Activated CD4-positive, alpha-beta memory T cell treated with anti-CD3 and anti-CD28 coated beads for 36 hours (primary cell): ENCODE measurements around the gene CAPN1. TPM values are rescaled to one million over a fixed set of nuclear protein-coding genes. Genes with fewer than 3 reads are reported as not detected.

ENCODE experiments used
- CTCF ChIA-PET: fragments of 350-600 bp; sonication (Branson Sonifier 250); formaldehyde crosslinking; loops from one replicate; lab custom pipeline; 2021; ENCODE audit warnings: antibody characterized with exemption, inconsistent platforms; lab: Charles Lee
- POLR2A ChIA-PET: fragments of 350-600 bp; sonication (Branson Sonifier 250); formaldehyde crosslinking; loops from one replicate; lab custom pipeline; 2021; ENCODE audit warnings: antibody characterized with exemption; lab: Charles Lee
- DNase-seq: peaks from one replicate; pipeline ENCODE4 v3.0.0-alpha.2; 2020
- H3K27ac Mint-ChIP-seq: one replicate; pipeline ENCODE4 v1.8.0; 2021; ENCODE audit warnings: mixed read lengths
- H3K27me3 Mint-ChIP-seq: one replicate; pipeline ENCODE4 v1.8.0; 2021; ENCODE audit warnings: mixed read lengths
- H3K36me3 Mint-ChIP-seq: one replicate; pipeline ENCODE4 v1.8.0; 2021; ENCODE audit warnings: mixed read lengths
- H3K4me1 Mint-ChIP-seq: one replicate; pipeline ENCODE4 v1.8.0; 2021; ENCODE audit warnings: low read depth, mixed read lengths
- H3K4me3 Mint-ChIP-seq: one replicate; pipeline ENCODE4 v1.8.0; 2021; ENCODE audit warnings: mild to moderate bottlenecking, mixed read lengths
- H3K9me3 Mint-ChIP-seq: one replicate; pipeline ENCODE4 v1.8.0; 2021; ENCODE audit warnings: mixed read lengths
- intact Hi-C: fragments of 100-400 bp; cut with micrococcal nuclease; formaldehyde crosslinking; loops from one replicate; pipeline ENCODE4 v1.15.1; 2023
- total RNA-seq, 2 experiments: library from RNA; stranded (reverse); gene quantifications; one replicate each; pipeline ENCODE4 v1.2.3, GENCODE V29; 2021

Gene CAPN1
- total RNA-seq, 2 experiments from 2014 or later = 111 to 116 TPM

DNA sequence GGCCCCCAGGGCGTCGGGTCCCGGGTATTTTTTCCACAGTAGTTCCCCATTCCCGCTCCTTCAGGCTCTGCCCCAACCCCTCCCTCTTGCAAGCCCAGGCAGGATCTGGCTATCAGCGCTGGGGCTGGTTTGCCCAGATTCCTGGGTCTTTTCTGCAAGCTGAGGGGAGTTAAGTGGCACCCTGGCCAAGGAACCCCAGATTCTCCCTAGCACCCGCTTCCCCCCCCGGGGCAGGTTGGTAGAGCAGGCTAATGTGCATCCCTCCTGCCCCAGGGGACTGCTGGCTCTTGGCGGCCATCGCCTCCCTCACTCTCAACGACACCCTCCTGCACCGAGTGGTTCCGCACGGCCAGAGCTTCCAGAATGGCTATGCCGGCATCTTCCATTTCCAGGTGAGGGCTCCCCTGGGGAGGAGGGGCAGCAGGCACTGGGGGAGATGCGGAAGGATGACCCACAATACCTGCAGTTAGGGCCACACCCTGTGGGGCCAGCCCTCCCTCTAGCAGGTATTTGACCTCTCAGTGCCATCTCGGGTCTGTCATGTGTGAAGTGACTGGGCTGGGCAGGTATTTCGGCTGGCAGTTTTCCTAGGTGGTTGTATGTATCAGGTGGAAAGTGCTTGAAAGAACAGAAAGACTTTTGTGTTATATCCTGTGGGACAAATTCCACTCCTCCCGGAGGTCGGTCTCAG is 1.6 kb downstream of the CAPN1 start:
- Mint-ChIP-seq H3K4me1 (peaks cover 20% of the 10 kb centered on the region), H3K27me3 (no peaks in the 10 kb centered on the region), H3K4me3 (peak overlapping the region; percentile 25), H3K27ac (no peak overlapping the region), H3K36me3 (peaks cover 11% of the 10 kb centered on the region), H3K9me3 (no peaks in the 10 kb centered on the region)
- intact Hi-C loops = no loop called here
- CTCF ChIA-PET = interaction anchor here (0.6 to 3.6 kb wide), 2 partner anchors 47 to 337 kb away, joined by 3 to 18 read pairs; no protein-coding TSS in a partner anchor
- DNase-seq = peak; percentile 6
- POLR2A ChIA-PET = interaction anchor here (0.6 to 2.7 kb wide), 3 partner anchors 48 to 89 kb away, joined by 3 to 7 read pairs (median 4); partner anchors contain the start of gene POLA2

DNA sequence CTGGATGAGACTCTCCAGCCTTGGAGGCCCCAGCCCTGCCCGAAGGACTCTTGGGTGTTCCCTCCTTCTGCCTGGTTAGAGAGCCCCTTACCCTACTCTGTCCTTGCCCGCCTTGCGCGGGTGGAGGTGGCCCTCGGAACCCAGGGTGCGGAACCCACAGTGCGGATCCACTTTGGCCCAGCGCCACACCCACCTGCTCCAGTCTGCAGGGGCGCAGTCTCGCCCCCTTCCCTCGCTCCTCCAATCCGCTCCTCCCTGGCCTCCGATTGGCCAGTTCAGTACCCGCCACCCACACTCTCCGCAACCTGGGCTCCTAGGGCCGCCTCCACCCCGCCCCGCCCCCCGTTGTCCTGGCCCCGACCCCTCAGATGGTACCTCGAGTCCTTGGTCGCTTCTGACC is 2.4 kb downstream of the CAPN1 start:
- Mint-ChIP-seq H3K4me3 (no peak overlapping the region), H3K36me3 (peaks cover 17% of the 10 kb centered on the region), H3K4me1 (peaks cover 20% of the 10 kb centered on the region), H3K27ac (no peak overlapping the region), H3K9me3 (no peaks in the 10 kb centered on the region), H3K27me3 (no peaks in the 10 kb centered on the region)
- POLR2A ChIA-PET = interaction anchor here (1.4 kb wide), 1 partner anchor 49 kb away, joined by 3 read pairs; no protein-coding TSS in a partner anchor
- intact Hi-C loops = no loop called here
- DNase-seq = no peak
- CTCF ChIA-PET = no interaction called here

DNA sequence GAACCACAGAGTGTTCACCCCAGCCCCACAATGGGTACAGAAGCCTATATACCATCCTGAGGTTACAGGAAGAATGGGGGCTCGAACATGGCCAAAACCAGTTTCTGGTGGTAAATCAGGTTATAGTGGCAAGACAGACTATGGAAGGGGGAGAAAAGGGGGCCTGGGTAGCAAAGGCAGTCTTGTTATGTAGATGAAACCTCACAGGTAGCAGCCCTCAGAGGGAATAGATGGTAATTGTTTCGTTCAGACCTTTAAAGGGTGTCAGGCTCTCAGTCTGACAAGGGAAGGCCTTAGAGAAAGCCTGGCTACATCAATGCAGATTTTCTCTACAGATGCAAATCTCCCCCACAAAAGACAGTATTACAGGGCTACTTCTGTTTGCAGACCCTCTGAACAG is 3.4 kb downstream of the CAPN1 start:
- Mint-ChIP-seq H3K9me3 (no peaks in the 10 kb centered on the region), H3K4me3 (no peak overlapping the region), H3K27ac (no peak overlapping the region), H3K36me3 (peaks cover 26% of the 10 kb centered on the region), H3K4me1 (peaks cover 20% of the 10 kb centered on the region), H3K27me3 (no peaks in the 10 kb centered on the region)
- no peak for DNase-seq
- ChIA-PET POLR2A (no interaction called here), CTCF (interaction anchor here (1.0 kb wide), 1 partner anchor 50 kb away, joined by 3 read pairs; no protein-coding TSS in a partner anchor)
- intact Hi-C loops = no loop called here

DNA sequence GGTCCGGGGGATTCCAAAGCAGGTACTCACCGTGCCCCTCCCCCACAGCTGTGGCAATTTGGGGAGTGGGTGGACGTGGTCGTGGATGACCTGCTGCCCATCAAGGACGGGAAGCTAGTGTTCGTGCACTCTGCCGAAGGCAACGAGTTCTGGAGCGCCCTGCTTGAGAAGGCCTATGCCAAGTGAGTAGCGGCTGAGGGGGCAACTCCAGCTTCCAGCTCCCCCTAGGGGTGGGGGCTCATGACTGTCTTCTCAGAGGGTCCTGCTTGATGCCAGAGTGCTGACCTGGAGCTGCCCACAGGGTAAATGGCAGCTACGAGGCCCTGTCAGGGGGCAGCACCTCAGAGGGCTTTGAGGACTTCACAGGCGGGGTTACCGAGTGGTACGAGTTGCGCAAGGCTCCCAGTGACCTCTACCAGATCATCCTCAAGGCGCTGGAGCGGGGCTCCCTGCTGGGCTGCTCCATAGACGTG is 4.2 kb downstream of the CAPN1 start:
- no peak for DNase-seq
- no peaks in the 10 kb centered on the region for H3K27me3 Mint-ChIP-seq
- H3K4me1 Mint-ChIP-seq = peaks cover 18% of the 10 kb centered on the region
- CTCF ChIA-PET = interaction anchor here (1.0 kb wide), 1 partner anchor 50 kb away, joined by 3 read pairs; no protein-coding TSS in a partner anchor
- H3K9me3 Mint-ChIP-seq = no peaks in the 10 kb centered on the region
- H3K36me3 Mint-ChIP-seq = peaks cover 29% of the 10 kb centered on the region
- intact Hi-C loops = no loop called here
- H3K27ac Mint-ChIP-seq = no peak overlapping the region
- POLR2A ChIA-PET = no interaction called here
- H3K4me3 Mint-ChIP-seq = no peak overlapping the region

DNA sequence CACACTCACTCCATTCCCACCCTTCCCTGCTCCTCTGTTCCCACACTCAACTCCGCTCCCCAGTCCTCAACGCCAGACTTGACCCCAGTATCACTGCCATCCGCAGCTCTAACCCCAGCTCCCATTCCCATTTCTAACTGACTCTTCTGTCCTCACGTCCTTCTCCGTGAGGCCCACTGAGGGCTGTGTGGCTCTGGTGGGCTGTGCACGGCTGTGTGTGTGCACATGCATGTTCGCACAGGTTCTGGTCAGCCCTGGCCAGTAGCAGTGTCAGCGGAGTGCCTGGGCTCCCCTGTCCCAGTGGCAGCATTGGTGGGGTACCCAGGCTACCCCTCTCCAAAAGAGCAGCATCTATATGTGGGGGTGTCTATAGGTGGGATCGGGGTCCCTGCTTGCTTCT is 5.0 kb downstream of the CAPN1 start:
- Mint-ChIP-seq H3K36me3 (peaks cover 29% of the 10 kb centered on the region), H3K4me3 (no peak overlapping the region), H3K27me3 (no peaks in the 10 kb centered on the region), H3K9me3 (no peaks in the 10 kb centered on the region), H3K4me1 (peaks cover 18% of the 10 kb centered on the region), H3K27ac (no peak overlapping the region)
- DNase-seq = no peak
- intact Hi-C loops = no loop called here
- CTCF ChIA-PET = no interaction called here
- POLR2A ChIA-PET = no interaction called here

DNA sequence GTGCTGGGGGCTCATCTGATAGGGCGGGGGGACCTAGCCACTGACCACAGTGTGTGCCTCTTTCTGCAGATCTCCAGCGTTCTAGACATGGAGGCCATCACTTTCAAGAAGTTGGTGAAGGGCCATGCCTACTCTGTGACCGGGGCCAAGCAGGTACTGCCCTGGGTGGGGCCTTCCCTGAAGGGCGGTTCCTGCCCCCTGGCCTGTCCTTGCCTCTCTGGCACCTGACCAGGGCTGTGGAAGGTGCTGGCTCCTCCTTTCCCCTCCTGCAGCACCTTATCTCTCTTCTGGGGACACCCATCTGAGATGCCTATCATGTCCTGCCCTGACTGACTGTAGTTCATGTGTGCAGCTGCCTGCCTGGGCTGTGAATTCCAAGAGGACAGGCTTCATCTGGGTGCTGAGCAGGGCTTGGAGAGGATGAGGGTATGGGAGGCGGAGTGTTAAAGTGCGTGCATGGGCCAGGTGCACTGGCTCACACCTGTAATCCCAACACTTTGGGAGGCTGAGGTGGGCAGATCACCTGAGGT is 5.5 kb downstream of the CAPN1 start:
- H3K4me3 Mint-ChIP-seq = no peak overlapping the region
- intact Hi-C loops = no loop called here
- ChIA-PET POLR2A (no interaction called here), CTCF (no interaction called here)
- H3K27me3 Mint-ChIP-seq = no peaks in the 10 kb centered on the region
- H3K36me3 Mint-ChIP-seq = peaks cover 30% of the 10 kb centered on the region
- H3K27ac Mint-ChIP-seq = no peak overlapping the region
- H3K9me3 Mint-ChIP-seq = no peaks in the 10 kb centered on the region
- peaks cover 17% of the 10 kb centered on the region for H3K4me1 Mint-ChIP-seq
- no peak for DNase-seq

DNA sequence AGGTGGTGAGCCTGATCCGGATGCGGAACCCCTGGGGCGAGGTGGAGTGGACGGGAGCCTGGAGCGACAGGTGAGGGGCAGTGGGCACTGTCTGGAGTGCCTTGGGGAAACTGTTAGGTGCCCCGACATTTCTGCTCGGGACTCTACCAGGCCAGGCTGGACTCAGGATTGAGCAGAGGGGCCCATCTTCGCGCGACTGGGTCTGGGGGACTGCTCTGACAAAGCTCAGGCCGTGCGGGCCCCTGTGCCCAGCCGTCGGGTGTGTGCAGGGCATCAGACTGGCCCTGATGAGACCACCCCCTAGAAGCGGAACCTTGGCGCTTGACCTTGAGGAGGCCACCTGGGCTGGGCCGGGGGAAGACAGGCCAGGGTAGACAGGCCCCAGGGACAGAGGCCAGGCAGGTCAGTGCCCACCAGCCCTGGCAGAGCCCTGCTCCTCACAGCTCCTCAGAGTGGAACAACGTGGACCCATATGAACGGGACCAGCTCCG is 6.3 kb downstream of the CAPN1 start:
- Mint-ChIP-seq H3K9me3 (no peaks in the 10 kb centered on the region), H3K4me1 (peaks cover 11% of the 10 kb centered on the region), H3K4me3 (no peak overlapping the region), H3K36me3 (peaks cover 32% of the 10 kb centered on the region), H3K27me3 (no peaks in the 10 kb centered on the region), H3K27ac (no peak overlapping the region)
- ChIA-PET CTCF (no interaction called here), POLR2A (no interaction called here)
- intact Hi-C loops = no loop called here
- DNase-seq = no peak

DNA sequence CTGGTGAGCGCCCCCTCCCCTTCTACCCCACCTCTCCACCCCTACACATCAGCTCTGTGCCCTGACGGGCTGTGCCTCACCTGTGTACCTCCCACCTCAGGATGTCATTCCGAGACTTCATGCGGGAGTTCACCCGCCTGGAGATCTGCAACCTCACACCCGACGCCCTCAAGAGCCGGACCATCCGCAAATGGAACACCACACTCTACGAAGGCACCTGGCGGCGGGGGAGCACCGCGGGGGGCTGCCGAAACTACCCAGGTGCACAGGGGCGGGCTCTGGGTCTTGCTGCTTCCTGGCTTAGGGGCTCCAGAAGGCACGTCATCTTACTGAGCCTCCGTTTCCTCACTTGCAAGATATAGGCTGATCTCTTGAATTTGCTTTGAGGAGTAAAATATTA is 6.8 kb downstream of the CAPN1 start:
- Mint-ChIP-seq H3K27me3 (no peaks in the 10 kb centered on the region), H3K4me3 (no peak overlapping the region), H3K36me3 (peaks cover 30% of the 10 kb centered on the region), H3K27ac (no peak overlapping the region), H3K4me1 (peaks cover 6% of the 10 kb centered on the region), H3K9me3 (no peaks in the 10 kb centered on the region)
- ChIA-PET POLR2A (no interaction called here), CTCF (no interaction called here)
- no peak for DNase-seq
- intact Hi-C loops = no loop called here

DNA sequence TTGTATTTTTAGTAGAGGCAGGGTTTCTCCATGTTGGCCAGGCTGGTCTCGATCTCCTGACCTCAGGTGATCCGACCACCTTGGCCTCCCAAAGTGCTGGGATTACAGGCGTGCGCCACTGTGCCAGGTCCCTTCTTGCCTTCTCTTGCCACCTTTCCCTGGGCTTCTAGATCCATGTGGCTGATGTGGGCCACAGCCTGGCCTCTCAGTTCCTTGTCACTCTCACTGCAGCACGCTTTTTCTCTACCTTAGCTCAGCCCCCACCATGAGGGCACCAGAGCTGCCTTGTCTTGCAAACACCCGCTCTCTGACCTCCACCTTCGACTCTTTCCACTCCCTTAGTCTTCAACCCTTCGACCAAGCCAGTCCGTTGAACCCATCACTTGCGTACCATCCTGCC is 7.5 kb downstream of the CAPN1 start:
- H3K27ac Mint-ChIP-seq = no peak overlapping the region
- DNase-seq = no peak
- no peak overlapping the region for H3K4me3 Mint-ChIP-seq
- H3K9me3 Mint-ChIP-seq = no peaks in the 10 kb centered on the region
- CTCF ChIA-PET = interaction anchor here (0.6 kb wide), 1 partner anchor 377 kb away, joined by 3 read pairs; no protein-coding TSS in a partner anchor
- H3K36me3 Mint-ChIP-seq = peaks cover 27% of the 10 kb centered on the region
- POLR2A ChIA-PET = no interaction called here
- H3K4me1 Mint-ChIP-seq = peaks cover 2% of the 10 kb centered on the region
- intact Hi-C loops = no loop called here
- H3K27me3 Mint-ChIP-seq = no peaks in the 10 kb centered on the region

DNA sequence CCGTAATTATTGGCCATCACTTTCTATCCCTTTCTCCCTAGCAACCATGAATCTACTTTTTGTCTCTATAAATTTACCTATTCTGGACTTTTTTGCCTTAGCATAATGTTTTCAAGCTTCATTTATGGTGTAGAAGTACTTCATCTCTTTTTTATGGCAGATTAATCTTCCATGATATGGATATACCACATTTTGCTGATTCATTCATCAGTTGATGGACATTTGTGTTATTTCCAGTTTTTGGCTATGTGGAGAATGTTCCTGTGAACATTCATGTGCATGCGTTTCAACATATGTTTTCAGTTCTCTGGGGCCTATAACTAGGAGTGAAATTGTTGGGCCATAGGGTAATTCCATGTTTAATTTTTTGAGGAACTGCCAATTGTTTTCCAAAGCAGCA is 12.8 kb downstream of the CAPN1 start:
- Mint-ChIP-seq H3K4me3 (no peak overlapping the region), H3K27ac (no peak overlapping the region), H3K36me3 (peaks cover 22% of the 10 kb centered on the region), H3K4me1 (no peaks in the 10 kb centered on the region), H3K9me3 (no peaks in the 10 kb centered on the region), H3K27me3 (no peaks in the 10 kb centered on the region)
- CTCF ChIA-PET = no interaction called here
- intact Hi-C loops = no loop called here
- no peak for DNase-seq
- POLR2A ChIA-PET = no interaction called here

DNA sequence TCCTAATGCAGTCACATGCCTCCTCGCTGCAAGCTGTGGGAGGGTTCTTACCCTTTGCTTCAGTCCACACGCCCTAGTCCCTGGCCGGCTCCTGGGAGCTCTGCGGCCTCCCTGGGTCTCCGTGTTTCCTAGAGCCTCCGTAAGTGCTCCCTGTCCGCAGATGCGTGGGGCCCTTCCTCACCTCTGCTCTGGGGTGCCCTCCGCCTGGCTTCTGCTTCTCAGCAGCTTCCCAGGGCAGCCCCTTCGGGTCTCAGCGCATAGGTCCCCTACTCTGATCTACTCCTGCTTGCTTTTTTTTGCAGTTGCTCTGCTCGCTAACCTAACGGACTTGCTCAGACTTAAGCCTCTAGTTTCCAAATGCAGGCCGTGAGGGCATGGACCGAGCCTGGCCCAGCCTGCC is 22.4 kb downstream of the CAPN1 start:
- CTCF ChIA-PET = interaction anchor here (0.7 to 4.7 kb wide), 7 partner anchors 10 to 126 kb away, joined by 3 to 51 read pairs (median 6); partner anchors contain the start of genes CAPN1 and CDC42EP2

More for the DNA sequence above, 22.4 kb downstream of the CAPN1 start:
- intact Hi-C loops = no loop called here
- H3K4me1 Mint-ChIP-seq = peaks cover 3% of the 10 kb centered on the region
- H3K27me3 Mint-ChIP-seq = no peaks in the 10 kb centered on the region
- no peak for DNase-seq
- H3K9me3 Mint-ChIP-seq = no peaks in the 10 kb centered on the region
- H3K4me3 Mint-ChIP-seq = no peak overlapping the region
- peaks cover 15% of the 10 kb centered on the region for H3K36me3 Mint-ChIP-seq
- H3K27ac Mint-ChIP-seq = no peak overlapping the region
- POLR2A ChIA-PET = no interaction called here
